Prostate gland (tissue), 2 donors: ENCODE data around the gene PPP1R37.

Source experiments
- CTCF ChIP-seq, 4 experiments: fragments of 200-600 bp in 2 of 4; fragments of 450-650 bp in 2 of 4; sonication (generic) in 2 of 4; IDR thresholded peaks; 1 replicate in 3 of 4; 2 replicates in 1 of 4; pipeline ENCODE4 v1.5.1; 2016 to 2019; ENCODE audit warnings: antibody characterized with exemption in 4 of 4, mild to moderate bottlenecking in 2 of 4, moderate library complexity in 2 of 4
- POLR2A ChIP-seq: fragments of 450-650 bp; IDR thresholded peaks from one replicate; pipeline ENCODE4 v1.6.1; 2016; ENCODE audit warnings: antibody characterized with exemption, mild to moderate bottlenecking
- POLR2AphosphoS5 ChIP-seq: sonication (generic); formaldehyde crosslinking; IDR thresholded peaks from one replicate; pipeline ENCODE4 v1.6.1; 2017; ENCODE audit warnings: antibody characterized with exemption

GRCh38 chr19:45139286-45140143 lies 46.5 kb downstream of the PPP1R37 start:
- TF ChIP-seq CTCF (IDR thresholded peaks at IDR 0.05) (no peak), POLR2AphosphoS5 (no peak), POLR2A (no peak)
